OCI-LY7 (cell line): ENCODE measurements around the gene GPR78. TPM values are rescaled to one million over a fixed set of nuclear protein-coding genes. Genes with fewer than 3 reads are reported as not detected.

Source experiments
- BruUV-seq: library from RNA; stranded (reverse); fragments of 400-500 nt; replicated peaks from 2 replicates; lab custom pipeline; 2021; lab: Mats Ljungman, UMichigan
- CTCF ChIA-PET: fragments of 300-600 bp; sonication (Branson Sonifier 250); formaldehyde crosslinking; loops from one replicate; lab custom pipeline; 2022; ENCODE audit warnings: antibody characterized with exemption; ENCODE audit not compliant: unreplicated experiment; lab: Charles Lee
- POLR2A ChIA-PET: fragments of 300-600 bp; sonication (Branson Sonifier 250); formaldehyde crosslinking; loops from one replicate; lab custom pipeline; 2022; ENCODE audit warnings: antibody characterized with exemption; lab: Charles Lee
- DNase-seq: peaks from one replicate; pipeline ENCODE4 v3.0.0-alpha.2; 2015; ENCODE audit warnings: low spot score
- H2AFZ ChIP-seq: fragments of 200-600 bp; sonication (generic), shearing (Covaris generic); 2 replicates; pipeline ENCODE4 v1.6.1; 2014; ENCODE audit warnings: mild to moderate bottlenecking, antibody characterized with exemption, low read length, moderate library complexity
- H3K27ac ChIP-seq: fragments of 200-600 bp; sonication (generic); 2 replicates; pipeline ENCODE4 v1.5.1; 2014; ENCODE audit warnings: mixed run types, low read depth, mild to moderate bottlenecking, moderate library complexity, low read length, inconsistent platforms; ENCODE audit not compliant: poor library complexity, severe bottlenecking
- H3K36me3 ChIP-seq: fragments of 200-600 bp; sonication (generic); 2 replicates; pipeline ENCODE4 v1.6.1; 2014; ENCODE audit warnings: mild to moderate bottlenecking, antibody characterized with exemption, low read length, moderate library complexity, mixed read lengths; ENCODE audit not compliant: insufficient read depth
- H3K4me1 ChIP-seq: fragments of 200-600 bp; sonication (generic); 2 replicates; pipeline ENCODE4 v1.5.1; 2014; ENCODE audit warnings: mild to moderate bottlenecking, low read length; ENCODE audit not compliant: insufficient read depth, poor library complexity, severe bottlenecking
- H3K4me2 ChIP-seq: fragments of 200-600 bp; sonication (generic); 2 replicates; pipeline ENCODE4 v1.6.1; 2014; ENCODE audit warnings: mild to moderate bottlenecking, low read length
- H3K4me3 ChIP-seq: fragments of 200-600 bp; sonication (generic); 2 replicates; pipeline ENCODE4 v1.5.1; 2014; ENCODE audit warnings: mild to moderate bottlenecking, low read depth, low read length; ENCODE audit not compliant: poor library complexity, severe bottlenecking
- H3K79me2 ChIP-seq: fragments of 200-600 bp; sonication (generic); 2 replicates; pipeline ENCODE4 v1.6.1; 2016; ENCODE audit warnings: low read depth, mild to moderate bottlenecking, low read length, moderate library complexity, mixed read lengths; ENCODE audit not compliant: insufficient read depth
- H3K9me2 ChIP-seq: fragments of 200-600 bp; sonication (generic); 2 replicates; pipeline ENCODE4 v1.6.1; 2016; ENCODE audit warnings: mild to moderate bottlenecking, low read length, mixed read lengths; ENCODE audit not compliant: insufficient read depth
- H3K9me3 ChIP-seq: fragments of 200-600 bp; sonication (generic); 2 replicates; pipeline ENCODE4 v1.6.1; 2014; ENCODE audit warnings: mild to moderate bottlenecking, mixed run types, low read length, mixed read lengths
- H4K20me1 ChIP-seq: fragments of 200-600 bp; sonication (generic); 2 replicates; pipeline ENCODE4 v1.6.1; 2014; ENCODE audit warnings: mild to moderate bottlenecking, antibody characterized with exemption, low read length, moderate library complexity, mixed read lengths; ENCODE audit not compliant: insufficient read depth
- EZH2phosphoT487 ChIP-seq: fragments of 200-600 bp; sonication (generic); IDR thresholded peaks from 2 replicates; pipeline ENCODE4 v1.6.1; 2018; ENCODE audit warnings: low read depth, borderline replicate concordance, mild to moderate bottlenecking, mixed run types, antibody characterized with exemption, low read length, moderate library complexity, mixed read lengths
- intact Hi-C: fragments of 100-400 bp; cut with micrococcal nuclease; formaldehyde crosslinking; loops from one replicate; pipeline ENCODE4 v1.10.0; 2022; ENCODE audit not compliant: unreplicated experiment
- total RNA-seq, 2 experiments: library from RNA; depleted of rRNA in 1 of 2; stranded (reverse); fragments of >200 nt in 1 of 2; shearing (Covaris generic) in 1 of 2; gene quantifications; 2 replicates each; pipeline ENCODE4 v1.2.3, GENCODE V29; 2014 to 2022
- TF ChIP-seq, protein P1 (sequence below): fragments of 200-600 bp; sonication (generic); conservative IDR thresholded peaks from 2 replicates; pipeline ENCODE4 v1.5.1; 2014; ENCODE audit warnings: mild to moderate bottlenecking, antibody characterized with exemption, low read length, moderate library complexity, mixed read lengths

GPR78 gene
- total RNA-seq, 2 experiments from 2014 or later: not detected

DNA sequence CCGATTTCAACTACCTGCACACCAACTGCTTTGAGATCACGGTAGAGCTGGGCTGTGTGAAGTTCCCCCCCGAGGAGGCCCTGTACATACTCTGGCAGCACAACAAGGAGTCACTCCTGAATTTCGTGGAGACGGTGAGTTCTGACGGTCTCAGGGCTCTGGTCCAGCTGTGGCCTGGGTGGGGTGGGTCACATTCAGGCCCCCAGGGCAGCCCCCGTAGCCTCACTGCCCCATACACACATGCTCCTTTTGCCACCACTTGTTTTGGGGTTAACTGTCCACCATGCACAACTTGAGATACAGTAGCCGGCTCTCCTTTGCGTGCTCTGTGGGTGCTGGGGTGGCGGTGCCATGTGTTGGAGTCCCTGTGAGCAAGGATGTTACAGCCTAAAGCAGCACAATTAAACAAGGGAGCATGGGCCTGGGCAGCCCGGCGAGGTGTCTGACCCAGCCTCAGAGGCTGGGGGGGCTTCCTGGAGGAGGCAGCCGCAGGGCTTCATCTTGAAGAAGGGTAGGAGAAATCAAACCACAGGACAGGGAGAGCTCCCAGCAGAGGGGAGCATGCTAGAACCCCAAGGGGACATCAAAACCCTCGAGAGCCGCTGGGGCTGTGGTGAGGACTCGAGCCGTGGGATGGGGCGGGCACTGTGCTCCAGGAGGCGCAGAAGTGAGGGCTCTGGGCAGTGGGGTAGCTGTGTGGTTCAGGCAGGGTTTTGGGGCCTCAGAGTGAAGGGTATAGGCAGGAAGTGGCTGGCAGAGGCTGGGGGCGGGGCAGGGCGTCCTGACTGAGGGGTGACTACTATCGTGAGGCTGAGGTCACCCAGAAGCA lies 34.4 kb downstream of the GPR78 start:
- Histone ChIP-seq H3K4me2 (no peak overlapping the region), H3K27ac (no peak overlapping the region), H3K4me3 (no peak overlapping the region), H3K9me2 (no peaks in the 10 kb centered on the region), H2AFZ (no peak overlapping the region), H3K4me1 (no peaks in the 10 kb centered on the region), H3K9me3 (no peaks in the 10 kb centered on the region), H3K79me2 (no peaks in the 10 kb centered on the region), H3K36me3 (no peaks in the 10 kb centered on the region), H4K20me1 (no peaks in the 10 kb centered on the region)
- POLR2A ChIA-PET: no interaction called here
- BruUV-seq: no TSS peak
- TF ChIP-seq, protein P1, sequence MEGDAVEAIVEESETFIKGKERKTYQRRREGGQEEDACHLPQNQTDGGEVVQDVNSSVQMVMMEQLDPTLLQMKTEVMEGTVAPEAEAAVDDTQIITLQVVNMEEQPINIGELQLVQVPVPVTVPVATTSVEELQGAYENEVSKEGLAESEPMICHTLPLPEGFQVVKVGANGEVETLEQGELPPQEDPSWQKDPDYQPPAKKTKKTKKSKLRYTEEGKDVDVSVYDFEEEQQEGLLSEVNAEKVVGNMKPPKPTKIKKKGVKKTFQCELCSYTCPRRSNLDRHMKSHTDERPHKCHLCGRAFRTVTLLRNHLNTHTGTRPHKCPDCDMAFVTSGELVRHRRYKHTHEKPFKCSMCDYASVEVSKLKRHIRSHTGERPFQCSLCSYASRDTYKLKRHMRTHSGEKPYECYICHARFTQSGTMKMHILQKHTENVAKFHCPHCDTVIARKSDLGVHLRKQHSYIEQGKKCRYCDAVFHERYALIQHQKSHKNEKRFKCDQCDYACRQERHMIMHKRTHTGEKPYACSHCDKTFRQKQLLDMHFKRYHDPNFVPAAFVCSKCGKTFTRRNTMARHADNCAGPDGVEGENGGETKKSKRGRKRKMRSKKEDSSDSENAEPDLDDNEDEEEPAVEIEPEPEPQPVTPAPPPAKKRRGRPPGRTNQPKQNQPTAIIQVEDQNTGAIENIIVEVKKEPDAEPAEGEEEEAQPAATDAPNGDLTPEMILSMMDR: no peak
- TF ChIP-seq EZH2phosphoT487: no peak
- intact Hi-C loops: no loop called here
- DNase-seq: no peak
- CTCF ChIA-PET: no interaction called here

DNA sequence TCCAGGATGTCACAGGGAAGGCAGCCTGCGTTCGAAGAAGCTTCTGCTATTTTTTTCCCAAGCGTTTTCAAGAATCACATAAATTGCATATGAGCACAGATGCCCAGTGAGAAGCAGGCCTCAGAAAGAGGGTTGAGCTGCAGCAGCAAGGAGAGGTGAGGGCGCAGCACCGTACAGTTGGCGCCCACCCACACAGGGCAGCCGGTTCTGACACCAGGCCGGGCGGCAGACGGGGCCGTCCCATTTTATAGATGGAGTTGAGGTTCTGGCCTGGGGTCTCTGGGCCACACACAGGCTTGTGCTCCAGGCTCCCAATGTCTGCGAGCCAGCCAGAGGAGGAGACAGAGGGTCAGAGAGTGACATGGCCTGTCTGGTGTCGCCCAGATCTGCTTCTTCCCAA lies 35.2 kb downstream of the GPR78 start:
- Histone ChIP-seq H3K27ac (no peak overlapping the region), H3K4me1 (no peaks in the 10 kb centered on the region), H4K20me1 (no peaks in the 10 kb centered on the region), H3K9me2 (no peaks in the 10 kb centered on the region), H3K79me2 (no peaks in the 10 kb centered on the region), H3K36me3 (no peaks in the 10 kb centered on the region), H3K9me3 (no peaks in the 10 kb centered on the region), H3K4me3 (no peak overlapping the region), H2AFZ (no peak overlapping the region), H3K4me2 (no peak overlapping the region)
- intact Hi-C loops: no loop called here
- BruUV-seq: no TSS peak
- TF ChIP-seq EZH2phosphoT487: no peak
- TF ChIP-seq, protein P1: no peak
- ChIA-PET POLR2A (no interaction called here), CTCF (no interaction called here)
- DNase-seq: no peak
